Inflammatory macrophage (primary cell): ENCODE data around the gene AFTPH.

Source experiments
- DNase-seq, 2 donors: peaks; one replicate each; pipeline ENCODE4 v3.0.0-alpha.2; 2020 to 2022
- total RNA-seq, 18 experiments: gene quantifications; one replicate each; lab custom pipeline; 2026; ENCODE audit warnings: mixed read lengths in 6 of 18, inconsistent platforms in 2 of 18; lab: John Stamatoyannopoulos, UW

Gene AFTPH, protein sequence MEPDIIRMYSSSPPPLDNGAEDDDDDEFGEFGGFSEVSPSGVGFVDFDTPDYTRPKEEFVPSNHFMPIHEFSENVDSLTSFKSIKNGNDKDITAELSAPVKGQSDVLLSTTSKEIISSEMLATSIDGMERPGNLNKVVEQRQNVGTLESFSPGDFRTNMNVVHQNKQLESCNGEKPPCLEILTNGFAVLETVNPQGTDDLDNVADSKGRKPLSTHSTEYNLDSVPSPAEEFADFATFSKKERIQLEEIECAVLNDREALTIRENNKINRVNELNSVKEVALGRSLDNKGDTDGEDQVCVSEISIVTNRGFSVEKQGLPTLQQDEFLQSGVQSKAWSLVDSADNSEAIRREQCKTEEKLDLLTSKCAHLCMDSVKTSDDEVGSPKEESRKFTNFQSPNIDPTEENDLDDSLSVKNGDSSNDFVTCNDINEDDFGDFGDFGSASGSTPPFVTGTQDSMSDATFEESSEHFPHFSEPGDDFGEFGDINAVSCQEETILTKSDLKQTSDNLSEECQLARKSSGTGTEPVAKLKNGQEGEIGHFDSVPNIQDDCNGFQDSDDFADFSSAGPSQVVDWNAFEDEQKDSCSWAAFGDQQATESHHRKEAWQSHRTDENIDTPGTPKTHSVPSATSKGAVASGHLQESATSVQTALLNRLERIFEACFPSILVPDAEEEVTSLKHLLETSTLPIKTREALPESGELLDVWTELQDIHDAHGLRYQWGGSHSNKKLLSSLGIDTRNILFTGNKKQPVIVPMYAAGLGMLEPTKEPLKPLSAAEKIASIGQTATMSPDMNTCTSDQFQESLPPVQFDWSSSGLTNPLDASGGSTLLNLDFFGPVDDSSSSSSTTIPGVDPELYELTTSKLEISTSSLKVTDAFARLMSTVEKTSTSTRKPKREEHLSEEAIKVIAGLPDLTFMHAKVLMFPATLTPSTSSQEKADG
- 84.5 to 188 (median 135) reads per million in 18 experiments for total RNA-seq

DNA sequence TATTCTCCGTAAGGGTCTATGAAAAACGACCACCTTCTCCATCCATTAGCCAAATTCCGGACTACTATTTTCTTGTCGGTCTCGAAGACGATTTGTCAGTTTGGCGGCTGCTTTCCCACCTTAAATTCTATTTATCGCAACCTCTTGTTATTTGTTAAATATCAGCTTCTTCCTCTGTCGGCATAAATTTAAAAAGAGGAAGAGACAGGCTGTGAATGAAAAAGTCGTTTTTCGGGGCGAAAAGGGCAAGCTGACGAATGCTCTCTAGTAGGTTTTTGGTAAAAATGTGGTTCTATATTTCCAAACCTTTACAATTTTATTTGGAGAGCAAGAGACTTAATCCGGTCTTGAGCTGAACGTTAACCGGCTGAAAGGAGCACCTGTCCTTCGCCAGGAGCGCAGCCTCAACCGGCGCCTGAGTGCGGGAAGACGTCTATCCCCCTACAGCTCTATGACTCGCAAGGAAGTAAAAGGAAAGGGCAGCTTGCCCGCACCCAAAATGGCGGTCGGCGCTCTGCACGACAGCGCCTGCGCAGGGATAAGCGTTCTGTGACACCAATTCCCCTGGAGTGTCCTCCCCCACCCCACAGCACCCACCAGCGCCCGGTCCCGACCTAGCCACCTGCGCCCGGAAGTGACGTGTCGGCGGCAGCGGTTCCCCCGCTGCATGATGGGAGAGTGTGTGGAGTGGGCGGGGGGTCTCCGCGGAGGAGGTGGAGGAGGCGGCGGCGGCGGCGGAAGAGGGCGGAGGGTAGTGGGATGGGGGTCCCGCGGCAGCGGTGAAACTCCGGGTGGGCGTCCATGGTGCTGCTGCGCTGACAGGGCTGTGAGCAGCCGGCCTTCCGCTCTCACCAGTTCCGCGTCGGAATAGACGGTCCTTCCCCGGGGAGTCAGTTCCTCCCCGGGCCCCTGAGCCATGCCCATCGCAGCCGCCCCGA, at the start of gene AFTPH:
Gene AFTPH, plus strand, starts transcription at position 663 of the 938 bp plus-strand sequence. CDS start 27,147 bp downstream, outside the sequence.
- DNase-seq: peak; percentile 99

DNA sequence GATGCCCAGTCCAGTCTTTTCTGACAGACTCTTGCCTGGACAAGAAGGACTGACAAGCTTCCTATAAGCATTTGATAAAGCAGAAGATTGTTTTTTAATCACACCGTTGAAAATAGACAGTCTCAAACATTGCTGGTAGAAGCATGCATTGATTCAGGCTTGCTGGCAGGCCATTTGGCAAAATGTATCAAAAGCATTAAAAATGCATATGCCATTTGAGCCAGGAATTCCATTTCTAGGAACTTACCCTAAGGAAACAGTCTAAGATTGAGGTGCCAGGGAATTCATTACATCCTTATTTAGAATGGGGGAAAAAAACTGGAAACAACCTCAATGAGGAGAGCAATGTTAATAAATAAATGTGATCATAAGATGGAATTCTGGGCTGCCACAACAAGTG, 49.5 kb upstream of the AFTPH start:
- DNase-seq: no peak

GRCh38 chr2:64477037-64477436, 47.1 kb upstream of the AFTPH start:
- no peak for DNase-seq

DNA sequence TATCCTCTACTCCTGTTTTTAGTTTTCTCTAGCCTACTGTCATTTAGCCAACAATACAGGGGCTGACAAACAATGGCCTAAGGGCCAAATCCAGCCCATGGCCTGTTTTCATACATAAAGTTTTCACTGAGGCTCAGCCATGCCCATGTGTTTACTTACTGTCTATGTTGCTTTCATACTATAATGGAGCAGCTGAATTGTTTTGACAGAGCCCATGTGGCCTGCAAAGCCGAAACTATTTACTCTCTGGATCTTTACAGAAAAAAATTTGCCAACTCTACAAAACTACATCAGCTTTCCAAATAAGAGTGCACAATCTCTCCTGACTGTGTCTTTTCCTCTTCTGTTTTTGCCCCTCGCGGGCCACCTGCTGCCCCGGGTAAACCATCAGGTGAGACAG, 46.1 kb upstream of the AFTPH start:
- DNase-seq: no peak

DNA sequence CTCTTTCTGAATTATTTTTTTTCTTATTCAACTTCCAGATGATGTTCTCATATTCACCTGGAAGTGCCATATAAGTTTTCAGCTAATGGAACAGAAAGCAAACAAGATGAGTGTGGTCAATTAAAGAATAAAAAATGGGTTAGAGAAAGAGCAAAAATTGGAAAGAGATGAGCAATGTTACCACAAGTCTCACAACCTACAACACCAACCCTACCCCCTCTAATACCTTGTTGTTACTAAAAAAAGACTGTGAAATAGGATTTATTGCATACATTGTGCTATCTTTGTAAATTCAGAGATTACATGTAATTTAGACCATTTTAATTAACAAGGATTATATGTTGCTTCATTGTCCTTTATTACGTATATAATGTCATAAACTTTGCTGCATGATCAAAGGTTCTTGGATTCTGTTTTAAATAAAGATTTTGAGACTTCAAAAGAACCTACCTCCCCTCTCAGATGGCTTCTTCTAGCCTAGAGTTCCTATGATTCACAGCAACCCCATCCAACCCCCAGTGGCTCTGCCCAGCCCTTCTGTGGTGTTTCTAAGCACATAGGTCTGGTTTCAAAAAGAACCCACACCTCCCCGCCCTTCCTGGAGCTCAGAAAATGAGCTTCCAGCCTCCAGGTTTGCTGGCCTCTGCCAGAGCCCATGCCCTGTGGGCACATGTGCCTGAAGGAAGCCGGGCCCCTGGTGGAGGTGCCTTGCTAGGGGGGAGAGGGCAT, 45.5 kb upstream of the AFTPH start:
- DNase-seq: no peak

- no peak for DNase-seq
Measured at GRCh38 chr2:64479259-64480117, 44.6 kb upstream of the AFTPH start.

GRCh38 chr2:64481665-64482064, 42.5 kb upstream of the AFTPH start:
- DNase-seq: no peak

DNA sequence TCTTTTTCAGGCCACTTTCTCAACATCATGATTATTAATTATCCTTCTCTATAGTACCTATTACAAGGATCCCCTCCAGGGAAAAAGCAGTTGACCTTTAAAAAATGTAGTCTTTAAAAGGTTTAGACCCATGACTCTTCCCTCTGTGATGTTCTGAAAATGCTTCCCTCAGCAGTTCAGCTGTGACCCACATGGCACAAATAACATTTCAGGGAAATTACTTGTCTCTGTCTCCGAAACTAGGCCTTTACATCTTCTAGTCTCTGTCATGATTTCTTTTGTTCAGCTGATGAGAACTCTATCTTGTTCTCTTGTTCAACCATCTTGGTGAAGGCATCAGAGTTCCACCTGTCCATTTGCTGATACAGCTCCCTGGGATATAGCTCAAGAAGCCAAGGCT, 41.9 kb upstream of the AFTPH start:
- DNase-seq: no peak

DNA sequence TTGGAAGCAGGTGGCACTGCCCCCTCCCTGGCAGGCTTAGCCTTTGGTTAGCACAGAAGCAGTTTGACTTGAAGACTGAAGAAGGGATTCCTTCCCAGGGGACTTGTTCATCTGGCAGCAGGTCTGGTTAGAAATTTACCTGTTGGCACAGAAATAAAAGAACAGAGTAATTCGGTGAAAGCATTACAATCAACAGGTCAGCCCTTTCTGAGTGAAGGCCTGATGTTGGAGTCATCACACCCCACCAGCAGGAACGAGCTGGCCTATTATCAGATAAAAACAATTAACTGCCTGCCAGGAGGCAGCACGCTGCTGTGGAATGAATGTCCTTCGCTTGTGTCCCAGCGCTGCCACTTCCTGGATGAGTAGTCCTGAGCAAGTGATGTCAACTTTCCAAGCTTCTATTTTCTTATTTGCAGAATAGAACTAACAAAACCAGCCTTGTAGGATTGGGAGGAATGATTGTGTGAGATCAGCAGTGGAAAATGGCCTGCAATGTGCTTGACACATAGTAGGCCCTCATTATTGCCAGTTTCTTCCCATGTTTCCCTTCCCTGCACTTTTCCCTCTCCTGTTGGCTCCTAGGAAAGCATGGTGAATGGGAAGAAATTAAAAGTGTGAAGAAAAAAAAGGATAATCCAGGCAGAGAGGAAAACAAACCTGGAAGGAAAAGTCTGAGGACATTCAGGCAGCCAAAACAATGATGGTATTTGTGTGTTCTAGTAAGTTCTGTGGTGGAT, 41.2 kb upstream of the AFTPH start:
- DNase-seq: no peak

DNA sequence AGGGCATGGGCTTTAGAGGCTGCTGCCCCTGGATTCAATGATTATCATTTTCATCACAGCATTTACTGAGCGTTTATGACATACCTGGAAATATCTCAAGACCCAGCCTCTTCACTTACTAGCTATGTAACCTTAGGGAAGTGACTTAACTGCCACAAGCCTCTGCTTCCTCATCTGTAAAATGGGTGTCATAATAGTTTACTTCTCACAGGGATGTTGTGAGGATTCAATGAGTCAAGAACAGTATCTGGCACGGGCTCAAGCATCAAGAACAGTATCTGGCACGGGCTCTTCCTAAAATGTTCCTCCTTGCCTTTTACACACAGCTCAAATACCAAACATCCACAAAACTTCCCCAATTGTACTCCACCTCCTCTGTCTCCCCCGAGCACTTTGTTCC, 38.8 kb upstream of the AFTPH start:
- DNase-seq: peak; percentile 68 to 75

- DNase-seq: no peak
Measured at GRCh38 chr2:64485961-64486360, 38.2 kb upstream of the AFTPH start.

GRCh38 chr2:64487256-64488049, 36.7 kb upstream of the AFTPH start:
- no peak for DNase-seq

DNA sequence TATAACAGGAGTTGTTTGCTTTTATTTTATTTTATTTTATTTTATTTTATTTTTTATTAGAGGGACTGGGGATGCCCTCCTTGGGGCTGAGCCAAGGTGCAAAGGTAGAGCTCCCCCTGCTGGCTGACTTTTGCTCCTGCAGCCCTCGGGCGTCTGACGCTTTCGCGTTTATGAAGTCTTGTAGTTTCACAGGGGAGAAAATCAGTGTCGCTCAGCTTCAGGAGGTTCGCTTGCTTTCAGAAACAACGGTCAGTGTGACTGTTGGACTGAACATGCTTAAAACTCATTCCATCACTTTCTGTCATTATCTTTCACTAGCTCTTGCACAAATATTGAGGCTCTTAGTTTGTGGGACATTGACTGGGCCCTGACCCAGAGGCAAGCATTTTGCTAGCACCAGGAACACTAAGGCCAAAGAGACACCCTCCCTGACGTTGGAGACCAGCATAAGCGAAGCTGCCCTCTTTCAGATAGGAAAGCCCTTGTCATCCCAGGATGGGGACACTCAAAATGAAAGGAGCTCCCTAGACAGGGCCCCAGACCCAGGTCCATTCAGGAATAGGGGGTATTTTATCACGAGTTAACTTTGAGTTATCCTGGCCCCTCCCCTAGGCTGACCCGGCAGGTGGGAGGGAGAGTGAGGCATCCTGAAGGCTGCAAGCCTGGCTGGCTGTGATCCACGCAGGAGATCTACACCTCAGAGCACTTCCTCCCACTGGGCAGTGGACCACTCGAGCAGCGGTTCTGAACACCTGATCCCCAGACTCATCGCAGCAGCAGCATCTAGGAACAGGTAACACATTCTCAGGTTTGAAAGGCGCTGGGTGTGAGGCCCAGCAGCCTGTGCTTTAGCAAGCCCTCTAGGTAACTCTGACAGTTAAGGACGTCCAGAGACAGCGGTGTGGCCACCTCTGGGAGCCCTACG, 35.8 kb upstream of the AFTPH start:
- DNase-seq: peak; percentile 77 to 82

- no peak for DNase-seq
Measured at GRCh38 chr2:64489081-64489751, 34.9 kb upstream of the AFTPH start.

DNA sequence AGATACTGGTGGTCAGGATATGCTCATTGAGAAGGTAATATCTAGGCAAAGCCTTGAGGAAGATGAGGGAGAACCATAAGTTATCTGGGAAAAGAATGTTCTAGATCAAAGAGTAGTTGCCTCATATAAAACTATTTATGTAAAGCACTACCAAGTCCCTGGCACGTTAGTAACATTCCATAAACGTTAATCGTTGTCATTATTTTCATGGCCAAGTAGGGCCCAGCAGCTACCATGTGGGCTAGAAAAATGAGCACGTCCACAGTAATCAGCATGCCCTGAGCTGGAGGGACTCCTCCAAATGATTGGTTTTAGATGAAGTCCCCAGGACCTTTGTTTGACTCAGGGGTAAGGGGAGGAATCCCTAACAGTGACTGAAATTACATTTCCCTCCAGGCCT, 32.7 kb upstream of the AFTPH start:
- DNase-seq: no peak

DNA sequence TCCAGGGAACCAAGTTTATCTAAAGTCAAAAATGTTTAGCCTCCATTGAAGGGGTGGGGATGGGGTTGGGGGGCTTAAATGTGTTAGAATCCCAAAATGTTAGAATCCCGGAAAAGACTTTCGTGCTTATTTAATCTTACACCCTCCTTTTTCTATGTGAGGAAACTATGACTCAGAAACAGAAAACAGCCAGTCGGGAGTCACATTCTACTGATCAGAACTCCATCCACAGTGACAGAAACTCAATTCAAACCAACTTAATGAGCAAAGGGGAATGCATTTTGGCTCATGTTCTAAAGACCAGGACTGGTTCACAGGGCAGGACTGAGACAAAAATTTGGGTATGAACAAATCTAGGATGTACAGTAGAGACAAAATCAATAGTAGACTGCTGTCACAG, 31.9 kb upstream of the AFTPH start:
- no peak for DNase-seq

DNA sequence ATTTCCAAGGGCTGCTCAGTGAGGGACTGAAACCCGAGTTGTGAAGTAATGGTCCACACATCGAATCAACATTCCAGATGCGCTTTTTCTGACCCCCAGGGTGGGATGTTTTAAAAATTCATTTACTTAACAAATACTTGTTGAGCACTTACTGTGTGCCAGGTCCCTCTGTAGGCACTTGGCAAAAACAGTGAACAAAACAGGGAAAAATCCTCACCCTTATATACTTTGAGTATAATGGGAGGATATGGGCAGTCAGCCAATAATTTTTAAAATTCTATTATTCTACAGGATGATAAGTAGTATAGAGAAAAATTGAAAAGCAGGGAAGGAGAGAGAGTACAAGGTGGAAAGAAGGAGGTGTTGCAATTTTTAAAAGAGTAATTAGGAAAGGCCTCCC, 31.3 kb upstream of the AFTPH start:
- no peak for DNase-seq
